Right ventricle myocardium inferior (tissue), 1 donor: ENCODE measurements around the gene PRAC1. TPM values are rescaled to one million over a fixed set of nuclear protein-coding genes. Genes with fewer than 3 reads are reported as not detected.

ENCODE experiments used
- ATAC-seq: fragments of 200-7000 bp; cut with Tn5 transposase; one replicate; pipeline ENCODE4 v1.9.1; 2020; ENCODE audit warnings: mild to moderate bottlenecking, moderate library complexity
- DNase-seq: peaks from one replicate; pipeline ENCODE4 v3.0.0; 2021; ENCODE audit errors: missing footprints
- intact Hi-C: fragments of 100-400 bp; cut with DNase I; formaldehyde crosslinking; loops from one replicate; pipeline ENCODE4 v1.11.0; 2022
- long read RNA-seq: library from polyadenylated mRNA; unstranded; transcript quantifications from one replicate; pipeline ENCODE4 v2.0.0, GENCODE V29; 2021
- total RNA-seq: library from RNA; stranded (reverse); fragmentation: NEBNext Ultra II Directional; extraction: Animal tissue kit (Norgen Biotek cat#: 25700); gene quantifications from one replicate; pipeline ENCODE4 v1.2.1, GENCODE V29; 2021
- donor health status: DM: no; HTN: yes; CAD: no; lungs with severe emphysema.

The PRAC1 gene
- total RNA-seq: not detected
- long read RNA-seq: 0 reads

GRCh38 chr17:48722201-48722907 lies at the start of gene PRAC1:
Gene PRAC1, minus strand, starts transcription at chr17:48722518. Its CDS starts 126 bp downstream, at chr17:48722392.
- intact Hi-C loops: no loop called here
- no peak for DNase-seq

GRCh38 chr17:48770954-48771353 lies 48.6 kb upstream of the PRAC1 start:
- ATAC-seq (no peak), DNase-seq (no peak)
- intact Hi-C loops: no loop called here

More at GRCh38 chr17:48722201-48722907, at the start of gene PRAC1:
- ATAC-seq: no peak

- ATAC-seq: no peak
- no peak for DNase-seq
- intact Hi-C loops: no loop called here
Observed at GRCh38 chr17:48769009-48769675, 46.8 kb upstream of the PRAC1 start.

GRCh38 chr17:48767263-48767774 lies 45.0 kb upstream of the PRAC1 start:
- ATAC-seq: no peak
- intact Hi-C loops: no loop called here
- no peak for DNase-seq

GRCh38 chr17:48761114-48761513 lies 38.8 kb upstream of the PRAC1 start:
- DNase-seq (no peak), ATAC-seq (no peak)
- intact Hi-C loops: no loop called here

GRCh38 chr17:48760411-48760810 lies 38.1 kb upstream of the PRAC1 start:
- intact Hi-C loops: no loop called here
- no peak for DNase-seq
- ATAC-seq: no peak

- DNase-seq: no peak
- ATAC-seq: no peak
- intact Hi-C loops: no loop called here
Observed at GRCh38 chr17:48759288-48759687, 37.0 kb upstream of the PRAC1 start.

- DNase-seq (no peak), ATAC-seq (no peak)
- intact Hi-C loops: no loop called here
Observed at GRCh38 chr17:48757524-48757961, 35.2 kb upstream of the PRAC1 start.

- ATAC-seq (no peak), DNase-seq (no peak)
- intact Hi-C loops: no loop called here
Observed at GRCh38 chr17:48756830-48757251, 34.5 kb upstream of the PRAC1 start.

- ATAC-seq (no peak), DNase-seq (no peak)
- intact Hi-C loops: no loop called here
Observed at GRCh38 chr17:48755356-48755755, 33.0 kb upstream of the PRAC1 start.

- intact Hi-C loops: no loop called here
- DNase-seq (no peak), ATAC-seq (no peak)
Observed at GRCh38 chr17:48754500-48755261, 32.4 kb upstream of the PRAC1 start.

GRCh38 chr17:48753794-48754499 lies 31.6 kb upstream of the PRAC1 start:
- DNase-seq: no peak
- no peak for ATAC-seq
- intact Hi-C loops: no loop called here

- DNase-seq (no peak), ATAC-seq (no peak)
- intact Hi-C loops: no loop called here
Observed at GRCh38 chr17:48752399-48753288, 30.3 kb upstream of the PRAC1 start.

- ATAC-seq (no peak), DNase-seq (no peak)
- intact Hi-C loops: no loop called here
Observed at GRCh38 chr17:48751733-48752398, 29.5 kb upstream of the PRAC1 start.

- no peak for DNase-seq
- ATAC-seq: no peak
- intact Hi-C loops: no loop called here
Observed at GRCh38 chr17:48751172-48751571, 28.9 kb upstream of the PRAC1 start.

GRCh38 chr17:48749621-48750553 lies 27.6 kb upstream of the PRAC1 start:
- intact Hi-C loops: no loop called here
- ATAC-seq (no peak), DNase-seq (no peak)
